ENCODE measurements around the gene EFNA1.
"Not testable (repeated sequence)": the region's sequence is repeated elsewhere in the genome, so short reads cannot be mapped to it uniquely, and the experiment has no call there.

The EFNA1 gene

GRCh38 chr1:155141749-155142148, 14.1 kb downstream of the EFNA1 start:
- no peak overlapping the region for H3K4me3 ChIP-seq (ENCODE audit: low read depth in 1 of 2, low read length in 2 of 2)
- no peaks in the 10 kb centered on the region for H3K27me3 ChIP-seq (ENCODE audit: control insufficient read depth in 1 of 2, insufficient read depth in 2 of 2, low read length in 2 of 2)
- H3K36me3 ChIP-seq (ENCODE audit: control insufficient read depth in 1 of 2, insufficient read depth in 2 of 2, low read length in 2 of 2), result peaks cover 0 to 4% of the 10 kb centered on the region in 2 donors
- no peak overlapping the region for H3K9ac ChIP-seq (ENCODE audit: low read depth in 1 of 2, low read length in 2 of 2)
- H3K4me1 ChIP-seq (ENCODE audit: control insufficient read depth in 1 of 2, insufficient read depth in 2 of 2, low read length in 2 of 2), result peaks cover 21 to 23% of the 10 kb centered on the region in 2 donors
- H3K9me3 ChIP-seq (ENCODE audit: control insufficient read depth in 1 of 2, low read length in 2 of 2), result no peaks in the 10 kb centered on the region
- H3K27ac ChIP-seq (ENCODE audit: low read depth, low read length), result no peak overlapping the region

- Histone ChIP-seq H3K27ac (ENCODE audit: low read depth, low read length) (no peak overlapping the region), H3K27me3 (ENCODE audit: control insufficient read depth in 1 of 2, insufficient read depth in 2 of 2, low read length in 2 of 2) (no peaks in the 10 kb centered on the region), H3K4me3 (ENCODE audit: low read depth in 1 of 2, low read length in 2 of 2) (no peak overlapping the region), H3K9ac (ENCODE audit: low read depth in 1 of 2, low read length in 2 of 2) (no peak overlapping the region), H3K36me3 (ENCODE audit: control insufficient read depth in 1 of 2, insufficient read depth in 2 of 2, low read length in 2 of 2) (no peaks in the 10 kb centered on the region), H3K9me3 (ENCODE audit: control insufficient read depth in 1 of 2, low read length in 2 of 2) (no peaks in the 10 kb centered on the region), H3K4me1 (ENCODE audit: control insufficient read depth in 1 of 2, insufficient read depth in 2 of 2, low read length in 2 of 2) (no peaks in the 10 kb centered on the region)
Observed at GRCh38 chr1:155145491-155145890, 17.8 kb downstream of the EFNA1 start.

GRCh38 chr1:155155996-155156643, 28.4 kb downstream of the EFNA1 start:
- not testable (repeated sequence) for H3K4me3 ChIP-seq (ENCODE audit: low read depth in 1 of 2, low read length in 2 of 2); H3K4me1 ChIP-seq (ENCODE audit: control insufficient read depth in 1 of 2, insufficient read depth in 2 of 2, low read length in 2 of 2); H3K27me3 ChIP-seq (ENCODE audit: control insufficient read depth in 1 of 2, insufficient read depth in 2 of 2, low read length in 2 of 2); H3K36me3 ChIP-seq (ENCODE audit: control insufficient read depth in 1 of 2, insufficient read depth in 2 of 2, low read length in 2 of 2); H3K9me3 ChIP-seq (ENCODE audit: control insufficient read depth in 1 of 2, low read length in 2 of 2); H3K9ac ChIP-seq (ENCODE audit: low read depth in 1 of 2, low read length in 2 of 2); H3K27ac ChIP-seq (ENCODE audit: low read depth, low read length)

- H3K9ac ChIP-seq (ENCODE audit: low read depth in 1 of 2, low read length in 2 of 2), result no peak overlapping the region
- H3K4me1 ChIP-seq (ENCODE audit: control insufficient read depth in 1 of 2, insufficient read depth in 2 of 2, low read length in 2 of 2), result no peaks in the 10 kb centered on the region
- H3K27me3 ChIP-seq (ENCODE audit: control insufficient read depth in 1 of 2, insufficient read depth in 2 of 2, low read length in 2 of 2), result no peaks in the 10 kb centered on the region
- H3K4me3 ChIP-seq (ENCODE audit: low read depth in 1 of 2, low read length in 2 of 2), result no peak overlapping the region
- no peaks in the 10 kb centered on the region for H3K9me3 ChIP-seq (ENCODE audit: control insufficient read depth in 1 of 2, low read length in 2 of 2)
- H3K36me3 ChIP-seq (ENCODE audit: control insufficient read depth in 1 of 2, insufficient read depth in 2 of 2, low read length in 2 of 2), result no peaks in the 10 kb centered on the region
- H3K27ac ChIP-seq (ENCODE audit: low read depth, low read length), result no peak overlapping the region
Observed at GRCh38 chr1:155158991-155159390, 31.3 kb downstream of the EFNA1 start.

DNA sequence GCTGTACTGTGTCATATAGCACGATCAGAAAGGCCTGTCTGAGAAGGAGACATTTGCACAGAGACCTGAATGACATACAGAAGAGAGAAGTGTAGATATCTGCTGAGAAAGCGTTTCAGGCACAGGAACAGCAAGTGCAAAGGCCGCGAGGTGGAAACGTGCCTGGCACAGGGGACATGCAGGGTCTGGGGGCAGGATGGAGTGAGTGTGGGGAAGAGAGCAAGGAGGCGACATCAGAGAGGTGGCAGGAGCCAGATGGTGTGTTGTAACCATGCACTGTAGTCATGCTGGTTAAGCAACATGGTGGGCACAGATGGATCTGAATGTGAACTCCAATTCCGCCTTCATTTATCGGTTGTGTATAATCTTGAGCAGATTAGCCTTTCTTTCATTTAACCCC, 32.5 kb downstream of the EFNA1 start:
- Histone ChIP-seq H3K9me3 (ENCODE audit: control insufficient read depth in 1 of 2, low read length in 2 of 2) (no peaks in the 10 kb centered on the region), H3K27me3 (ENCODE audit: control insufficient read depth in 1 of 2, insufficient read depth in 2 of 2, low read length in 2 of 2) (no peaks in the 10 kb centered on the region), H3K36me3 (ENCODE audit: control insufficient read depth in 1 of 2, insufficient read depth in 2 of 2, low read length in 2 of 2) (no peaks in the 10 kb centered on the region), H3K4me1 (ENCODE audit: control insufficient read depth in 1 of 2, insufficient read depth in 2 of 2, low read length in 2 of 2) (no peaks in the 10 kb centered on the region), H3K4me3 (ENCODE audit: low read depth in 1 of 2, low read length in 2 of 2) (no peak overlapping the region), H3K9ac (ENCODE audit: low read depth in 1 of 2, low read length in 2 of 2) (no peak overlapping the region), H3K27ac (ENCODE audit: low read depth, low read length) (no peak overlapping the region)

- not testable (repeated sequence) for H3K36me3 ChIP-seq (ENCODE audit: control insufficient read depth in 1 of 2, insufficient read depth in 2 of 2, low read length in 2 of 2); H3K27ac ChIP-seq (ENCODE audit: low read depth, low read length); H3K9me3 ChIP-seq (ENCODE audit: control insufficient read depth in 1 of 2, low read length in 2 of 2); H3K4me1 ChIP-seq (ENCODE audit: control insufficient read depth in 1 of 2, insufficient read depth in 2 of 2, low read length in 2 of 2); H3K9ac ChIP-seq (ENCODE audit: low read depth in 1 of 2, low read length in 2 of 2); H3K4me3 ChIP-seq (ENCODE audit: low read depth in 1 of 2, low read length in 2 of 2); H3K27me3 ChIP-seq (ENCODE audit: control insufficient read depth in 1 of 2, insufficient read depth in 2 of 2, low read length in 2 of 2)
Observed at GRCh38 chr1:155162631-155163030, 35.0 kb downstream of the EFNA1 start.

DNA sequence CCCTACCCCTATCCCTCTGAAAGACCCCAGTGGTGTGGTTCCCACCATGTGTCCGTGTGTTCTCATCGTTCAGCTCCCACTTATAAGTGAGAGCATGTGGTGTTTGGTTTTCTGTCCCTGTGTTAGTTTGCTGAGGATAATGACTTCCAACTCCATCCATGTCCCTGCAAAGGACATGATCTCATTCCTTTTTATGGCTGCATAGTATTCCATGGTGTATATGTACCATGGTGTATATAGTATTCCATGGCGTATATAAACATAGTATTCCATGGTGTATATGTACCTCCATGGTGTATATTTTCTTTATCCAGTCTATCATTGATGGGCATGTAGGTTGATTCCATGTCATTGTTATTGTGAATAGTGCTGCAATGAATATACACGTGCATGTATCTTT, 36.1 kb downstream of the EFNA1 start:
- H3K9ac ChIP-seq (ENCODE audit: low read depth in 1 of 2, low read length in 2 of 2); H3K4me3 ChIP-seq (ENCODE audit: low read depth in 1 of 2, low read length in 2 of 2); H3K27me3 ChIP-seq (ENCODE audit: control insufficient read depth in 1 of 2, insufficient read depth in 2 of 2, low read length in 2 of 2); H3K36me3 ChIP-seq (ENCODE audit: control insufficient read depth in 1 of 2, insufficient read depth in 2 of 2, low read length in 2 of 2); H3K4me1 ChIP-seq (ENCODE audit: control insufficient read depth in 1 of 2, insufficient read depth in 2 of 2, low read length in 2 of 2); H3K27ac ChIP-seq (ENCODE audit: low read depth, low read length); H3K9me3 ChIP-seq (ENCODE audit: control insufficient read depth in 1 of 2, low read length in 2 of 2): not testable (repeated sequence)

DNA sequence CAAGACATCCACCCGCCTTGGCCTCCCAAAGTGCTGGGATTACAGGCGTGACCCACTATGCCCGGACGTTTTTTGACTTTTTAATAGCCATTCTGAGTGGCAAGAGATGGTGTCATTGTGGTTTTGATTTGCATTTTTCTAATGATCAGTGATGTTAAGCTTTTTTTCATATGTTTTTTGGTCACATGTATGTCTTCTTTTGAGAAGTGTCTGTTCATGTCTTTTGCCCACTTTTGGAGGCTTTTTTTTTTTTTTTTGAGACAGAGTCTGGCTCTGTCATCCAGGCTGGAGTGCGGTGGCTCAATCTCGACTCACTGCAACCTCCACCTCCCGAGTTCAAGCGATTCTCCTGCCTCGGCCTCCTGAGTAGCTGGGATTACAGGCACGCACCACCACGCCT, 36.9 kb downstream of the EFNA1 start:
- H3K36me3 ChIP-seq (ENCODE audit: control insufficient read depth in 1 of 2, insufficient read depth in 2 of 2, low read length in 2 of 2), result peaks cover 0 to 12% of the 10 kb centered on the region in 2 donors
- H3K9ac ChIP-seq (ENCODE audit: low read depth in 1 of 2, low read length in 2 of 2); H3K4me3 ChIP-seq (ENCODE audit: low read depth in 1 of 2, low read length in 2 of 2); H3K4me1 ChIP-seq (ENCODE audit: control insufficient read depth in 1 of 2, insufficient read depth in 2 of 2, low read length in 2 of 2); H3K27me3 ChIP-seq (ENCODE audit: control insufficient read depth in 1 of 2, insufficient read depth in 2 of 2, low read length in 2 of 2); H3K27ac ChIP-seq (ENCODE audit: low read depth, low read length); H3K9me3 ChIP-seq (ENCODE audit: control insufficient read depth in 1 of 2, low read length in 2 of 2): not testable (repeated sequence)

DNA sequence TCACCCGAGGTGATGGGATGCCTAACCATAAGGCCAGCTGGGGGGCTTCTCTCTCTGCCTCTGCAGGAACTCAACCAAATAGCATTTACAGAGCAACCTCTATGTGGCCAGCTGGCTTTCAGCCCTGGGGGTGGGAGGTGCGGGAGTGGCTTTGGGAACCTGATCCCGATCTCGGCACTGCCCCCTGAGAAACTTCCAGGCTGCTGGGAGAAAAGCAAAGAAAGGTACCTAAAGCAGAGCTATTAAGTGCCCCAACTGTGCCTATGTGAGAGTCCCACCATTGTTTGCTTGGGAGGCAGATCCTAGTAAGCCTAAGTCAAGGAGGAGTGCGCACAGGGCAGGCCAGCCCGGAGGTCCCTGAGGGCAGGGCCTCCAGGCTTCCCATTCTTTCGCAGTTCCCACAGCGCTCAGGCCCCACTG, 38.4 kb downstream of the EFNA1 start:
- Histone ChIP-seq H3K4me3 (ENCODE audit: low read depth in 1 of 2, low read length in 2 of 2) (no peak overlapping the region), H3K27me3 (ENCODE audit: control insufficient read depth in 1 of 2, insufficient read depth in 2 of 2, low read length in 2 of 2) (no peaks in the 10 kb centered on the region), H3K9me3 (ENCODE audit: control insufficient read depth in 1 of 2, low read length in 2 of 2) (no peaks in the 10 kb centered on the region), H3K36me3 (ENCODE audit: control insufficient read depth in 1 of 2, insufficient read depth in 2 of 2, low read length in 2 of 2) (peaks cover 0 to 19% of the 10 kb centered on the region in 2 donors), H3K4me1 (ENCODE audit: control insufficient read depth in 1 of 2, insufficient read depth in 2 of 2, low read length in 2 of 2) (peaks cover 5 to 8% of the 10 kb centered on the region in 2 donors), H3K9ac (ENCODE audit: low read depth in 1 of 2, low read length in 2 of 2) (no peak overlapping the region), H3K27ac (ENCODE audit: low read depth, low read length) (no peak overlapping the region)

DNA sequence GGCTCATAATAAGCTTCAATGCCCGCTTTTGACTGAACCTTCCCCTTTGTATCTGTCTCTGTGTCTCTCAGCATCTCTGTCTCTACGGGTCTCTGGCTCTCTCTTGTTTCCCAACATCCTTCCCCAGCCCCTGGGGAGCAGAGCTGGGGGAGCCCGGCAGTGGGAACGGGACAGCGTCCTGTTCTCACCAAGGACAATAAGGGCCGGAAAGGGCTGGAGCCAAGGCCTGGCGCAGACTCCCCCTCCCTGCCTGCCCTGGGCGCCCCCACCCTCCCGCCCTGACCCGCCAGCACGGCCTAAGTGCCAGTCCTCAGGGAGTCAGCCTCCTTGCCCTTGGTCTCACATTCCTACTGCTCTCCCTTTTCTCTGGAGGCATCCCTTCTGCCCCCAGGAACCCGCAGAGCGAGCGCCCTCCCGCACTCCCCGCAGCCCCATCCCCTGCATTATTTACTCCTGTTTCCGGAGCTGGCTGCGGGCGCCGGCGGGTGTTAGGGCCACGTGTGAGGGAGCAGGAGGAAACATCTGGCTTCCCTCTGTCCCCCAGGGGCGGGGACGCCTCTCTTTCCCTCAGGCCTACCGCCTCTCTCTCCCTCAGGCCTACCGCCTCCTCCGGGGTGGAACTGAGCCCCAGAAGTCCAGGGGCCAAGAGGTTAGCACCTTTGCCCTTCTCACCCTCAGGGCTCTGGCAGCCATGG, 38.9 kb downstream of the EFNA1 start:
- Histone ChIP-seq H3K9ac (ENCODE audit: low read depth in 1 of 2, low read length in 2 of 2) (no peak overlapping the region), H3K4me1 (ENCODE audit: control insufficient read depth in 1 of 2, insufficient read depth in 2 of 2, low read length in 2 of 2) (peaks cover 5 to 8% of the 10 kb centered on the region in 2 donors), H3K9me3 (ENCODE audit: control insufficient read depth in 1 of 2, low read length in 2 of 2) (no peaks in the 10 kb centered on the region), H3K27me3 (ENCODE audit: control insufficient read depth in 1 of 2, insufficient read depth in 2 of 2, low read length in 2 of 2) (no peaks in the 10 kb centered on the region), H3K4me3 (ENCODE audit: low read depth in 1 of 2, low read length in 2 of 2) (no peak overlapping the region), H3K27ac (ENCODE audit: low read depth, low read length) (no peak overlapping the region), H3K36me3 (ENCODE audit: control insufficient read depth in 1 of 2, insufficient read depth in 2 of 2, low read length in 2 of 2) (peaks cover 0 to 19% of the 10 kb centered on the region in 2 donors)
